GM18858 (cell line): ENCODE data around the gene NR2F2.

Source experiments
- ATAC-seq: cut with Tn5 transposase; IDR thresholded peaks from one replicate; pipeline ENCODE4 v1.9.1; 2021; ENCODE audit not compliant: unreplicated experiment

The NR2F2 gene

DNA sequence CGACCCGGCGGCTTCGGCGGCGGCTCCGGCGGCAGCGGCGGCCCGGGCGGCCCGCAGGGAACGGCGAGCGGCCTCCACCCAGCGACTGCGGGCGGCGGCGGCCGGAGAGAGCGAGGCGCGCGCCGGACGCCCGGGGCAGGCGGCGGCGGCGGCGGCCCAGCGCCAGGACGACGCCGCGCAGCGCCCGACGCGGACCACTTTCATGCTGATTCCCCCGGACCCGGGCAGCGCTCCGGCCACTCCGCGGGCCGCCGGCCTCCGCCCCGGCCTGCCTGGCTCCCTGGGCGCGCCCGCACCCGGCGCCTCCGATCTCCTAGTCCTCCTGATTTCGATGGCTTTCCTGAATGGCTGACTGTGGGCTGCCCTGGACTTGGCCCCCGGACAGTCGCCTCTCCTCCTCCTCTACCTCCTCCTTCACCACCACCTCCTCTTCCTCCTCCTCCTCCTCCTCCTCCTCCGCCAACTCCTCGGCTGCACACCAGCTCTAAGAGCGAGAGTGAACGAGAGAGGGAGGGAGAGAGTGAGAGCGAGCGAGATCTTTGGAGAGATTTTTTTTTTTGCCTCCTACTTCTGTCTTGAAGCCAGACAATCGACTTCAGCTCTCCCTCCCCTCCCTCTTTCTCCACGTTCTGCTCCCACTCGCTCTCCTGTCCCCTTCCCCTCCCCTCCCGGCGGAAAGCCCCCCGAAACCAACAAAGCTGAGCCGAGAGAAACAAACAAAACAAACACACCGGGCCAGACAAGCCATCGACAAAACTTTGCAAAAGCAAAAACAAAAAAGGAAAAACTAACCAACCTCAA, 844 bp downstream of the NR2F2 start:
- ATAC-seq, result no peak

DNA sequence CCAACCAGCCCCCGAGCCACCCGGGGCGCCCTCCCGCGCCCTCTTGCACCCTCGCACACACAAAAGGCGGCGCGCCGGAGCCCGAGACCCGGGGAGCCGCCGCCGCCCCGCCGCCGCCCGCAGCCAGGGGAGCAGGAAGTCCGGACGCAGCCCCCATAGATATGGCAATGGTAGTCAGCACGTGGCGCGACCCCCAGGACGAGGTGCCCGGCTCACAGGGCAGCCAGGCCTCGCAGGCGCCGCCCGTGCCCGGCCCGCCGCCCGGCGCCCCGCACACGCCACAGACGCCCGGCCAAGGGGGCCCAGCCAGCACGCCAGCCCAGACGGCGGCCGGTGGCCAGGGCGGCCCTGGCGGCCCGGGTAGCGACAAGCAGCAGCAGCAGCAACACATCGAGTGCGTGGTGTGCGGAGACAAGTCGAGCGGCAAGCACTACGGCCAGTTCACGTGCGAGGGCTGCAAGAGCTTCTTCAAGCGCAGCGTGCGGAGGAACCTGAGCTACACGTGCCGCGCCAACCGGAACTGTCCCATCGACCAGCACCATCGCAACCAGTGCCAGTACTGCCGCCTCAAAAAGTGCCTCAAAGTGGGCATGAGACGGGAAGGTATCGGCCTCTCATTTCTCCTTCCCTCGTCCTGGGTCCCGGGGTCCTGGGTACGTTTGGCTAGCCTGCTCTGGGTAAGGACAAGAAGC, 1.6 kb downstream of the NR2F2 start:
- no peak for ATAC-seq

DNA sequence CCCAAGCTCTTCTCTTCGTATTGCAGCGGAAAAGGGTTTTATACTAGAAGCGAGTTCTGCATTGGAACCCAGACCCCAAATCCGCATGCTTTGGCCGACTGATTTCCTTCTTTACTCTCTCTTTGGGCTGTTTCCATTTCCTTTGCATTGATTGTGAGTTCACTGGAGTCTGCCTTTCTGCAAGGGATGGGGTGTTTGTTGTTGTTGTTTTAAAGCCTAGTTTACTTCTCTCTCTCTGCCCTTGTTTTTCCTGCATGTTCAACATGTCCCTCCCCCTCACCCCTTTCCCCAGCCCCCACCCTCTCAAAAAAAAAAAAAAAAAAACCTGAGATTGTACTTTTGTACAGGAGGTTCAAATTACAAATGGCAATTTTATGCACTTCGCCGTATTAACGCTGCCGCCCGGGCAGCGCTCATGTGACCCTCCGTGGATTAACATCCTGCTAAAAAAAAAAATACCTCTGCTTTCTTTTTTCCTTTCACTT, 2.2 kb downstream of the NR2F2 start:
- ATAC-seq, result no peak

GRCh38 chr15:96333131-96334016, 2.9 kb downstream of the NR2F2 start:
- ATAC-seq, result no peak

GRCh38 chr15:96334017-96334704, 3.7 kb downstream of the NR2F2 start:
- no peak for ATAC-seq

- no peak for ATAC-seq
Measured at GRCh38 chr15:96334705-96335410, 4.4 kb downstream of the NR2F2 start.

- ATAC-seq, result no peak
Measured at GRCh38 chr15:96335411-96336024, 5.0 kb downstream of the NR2F2 start.

- no peak for ATAC-seq
Measured at GRCh38 chr15:96336108-96336595, 5.7 kb downstream of the NR2F2 start.

GRCh38 chr15:96336596-96337364, 6.3 kb downstream of the NR2F2 start:
- no peak for ATAC-seq

GRCh38 chr15:96337365-96338023, 7.0 kb downstream of the NR2F2 start:
- ATAC-seq, result no peak

GRCh38 chr15:96338074-96338765, 7.7 kb downstream of the NR2F2 start:
- no peak for ATAC-seq

DNA sequence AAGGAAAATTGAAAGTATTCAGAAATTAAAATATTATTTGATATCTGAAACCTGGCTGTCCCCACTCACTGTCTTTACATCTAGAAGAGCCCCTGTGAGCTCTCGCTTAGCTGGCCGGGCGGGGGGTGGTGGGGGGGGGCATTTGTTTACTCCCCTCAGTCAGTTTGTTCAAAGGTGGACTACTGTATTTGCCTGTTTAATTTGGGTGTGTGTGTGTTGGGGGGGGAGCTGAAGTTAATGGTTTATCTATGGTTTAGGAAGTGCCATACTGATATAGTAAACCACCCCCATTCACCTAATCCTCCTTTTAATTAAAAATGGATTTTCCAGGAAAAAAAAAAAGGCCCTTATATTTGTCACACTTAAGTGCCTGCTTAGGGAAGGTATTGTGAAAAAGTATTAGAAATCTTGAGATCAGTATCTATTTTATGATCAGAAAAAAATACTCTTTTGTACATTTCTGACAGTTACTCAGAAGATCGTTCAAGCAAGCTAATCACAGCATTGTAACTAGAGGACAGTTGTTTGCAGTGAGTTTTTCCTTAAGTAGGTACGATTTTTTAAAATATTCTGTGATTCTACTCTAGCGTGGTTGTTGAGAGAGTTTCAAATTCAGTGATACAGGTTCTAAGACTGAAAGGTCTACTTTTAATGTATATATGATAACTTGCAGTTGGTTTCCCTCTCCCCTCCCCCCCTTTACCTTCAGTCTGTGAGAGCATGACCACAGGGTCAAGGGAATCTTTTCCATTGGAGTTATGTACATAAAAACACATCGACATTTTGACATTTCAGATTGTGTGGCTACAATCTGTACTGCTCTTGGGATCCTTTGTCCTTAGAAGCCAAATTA, 8.5 kb downstream of the NR2F2 start:
- ATAC-seq, result no peak

GRCh38 chr15:96339619-96340347, 9.3 kb downstream of the NR2F2 start:
- ATAC-seq, result no peak

GRCh38 chr15:96340348-96340597, 9.8 kb downstream of the NR2F2 start:
- no peak for ATAC-seq

DNA sequence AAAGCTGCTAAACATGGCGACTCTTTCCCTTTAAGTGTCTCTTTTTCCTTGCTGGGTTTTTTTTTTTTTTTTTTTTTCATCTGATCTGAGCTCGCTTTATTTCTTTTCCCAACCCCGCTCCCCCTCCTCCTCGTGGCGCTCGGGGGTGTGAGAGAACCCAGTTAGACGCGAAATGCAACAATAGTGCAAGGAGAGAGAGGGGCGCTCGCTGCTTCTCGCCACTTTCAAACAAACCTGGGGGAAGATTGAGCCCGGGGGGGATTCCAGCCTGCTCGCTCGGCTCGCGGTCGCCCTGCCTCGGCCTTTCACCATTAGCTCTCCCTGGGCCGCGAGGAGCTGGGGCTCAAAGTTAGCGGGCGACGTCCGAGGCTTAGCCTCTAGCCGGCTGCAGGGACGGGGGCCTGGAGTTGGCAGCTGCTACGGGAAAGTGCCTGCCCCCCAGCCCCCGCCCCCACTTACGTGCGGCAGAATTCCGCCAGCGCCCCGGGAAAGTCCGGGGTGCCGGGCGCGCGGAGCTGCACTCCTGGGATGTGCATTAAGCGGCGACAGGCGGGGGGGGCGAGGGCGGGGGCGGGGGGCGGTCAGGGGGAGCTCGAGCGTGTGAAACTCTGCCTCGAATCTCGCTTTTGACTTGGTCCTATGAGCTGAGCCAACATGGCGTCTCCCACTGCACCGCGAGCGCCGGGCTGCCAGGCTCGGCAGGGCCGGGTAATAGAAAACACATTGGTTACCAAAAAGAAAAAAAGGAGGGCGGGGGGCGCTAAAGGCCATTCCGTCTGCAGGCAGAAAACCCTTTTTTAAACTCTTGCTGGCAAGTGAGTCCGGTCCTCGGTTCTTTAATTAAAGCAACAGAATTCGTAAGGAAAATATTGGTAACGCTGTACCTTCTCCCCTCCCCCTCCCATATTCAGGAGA, 10.4 kb downstream of the NR2F2 start:
- no peak for ATAC-seq
